ENCODE results near the gene ACSS1.

DNA sequence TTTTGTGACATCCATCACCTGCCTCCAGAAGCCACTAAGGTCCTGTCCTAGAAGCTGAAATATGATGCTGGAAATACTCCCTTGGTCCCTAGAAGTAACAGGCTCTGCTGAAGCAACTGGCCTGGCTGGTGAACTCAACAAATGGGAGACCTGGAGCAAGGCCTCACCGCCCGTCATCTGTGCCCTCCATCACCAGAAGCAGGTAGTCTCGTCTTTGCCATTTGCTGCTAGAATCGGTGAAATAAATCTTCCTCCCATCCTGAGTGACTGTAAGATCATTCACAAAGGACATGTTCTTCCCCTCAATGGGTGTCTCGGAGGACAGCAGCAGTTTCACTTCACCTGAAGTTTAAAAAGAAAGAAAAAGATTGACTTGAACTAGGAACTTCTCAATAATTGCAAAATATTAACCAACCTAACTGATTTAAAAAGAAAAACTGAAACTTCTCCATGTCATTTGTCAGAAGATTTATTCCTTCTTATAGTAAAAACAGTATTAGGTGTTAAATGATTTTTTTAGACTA lies 87.8 kb downstream of the ACSS1 start:
- TF ChIP-seq, protein P1, sequence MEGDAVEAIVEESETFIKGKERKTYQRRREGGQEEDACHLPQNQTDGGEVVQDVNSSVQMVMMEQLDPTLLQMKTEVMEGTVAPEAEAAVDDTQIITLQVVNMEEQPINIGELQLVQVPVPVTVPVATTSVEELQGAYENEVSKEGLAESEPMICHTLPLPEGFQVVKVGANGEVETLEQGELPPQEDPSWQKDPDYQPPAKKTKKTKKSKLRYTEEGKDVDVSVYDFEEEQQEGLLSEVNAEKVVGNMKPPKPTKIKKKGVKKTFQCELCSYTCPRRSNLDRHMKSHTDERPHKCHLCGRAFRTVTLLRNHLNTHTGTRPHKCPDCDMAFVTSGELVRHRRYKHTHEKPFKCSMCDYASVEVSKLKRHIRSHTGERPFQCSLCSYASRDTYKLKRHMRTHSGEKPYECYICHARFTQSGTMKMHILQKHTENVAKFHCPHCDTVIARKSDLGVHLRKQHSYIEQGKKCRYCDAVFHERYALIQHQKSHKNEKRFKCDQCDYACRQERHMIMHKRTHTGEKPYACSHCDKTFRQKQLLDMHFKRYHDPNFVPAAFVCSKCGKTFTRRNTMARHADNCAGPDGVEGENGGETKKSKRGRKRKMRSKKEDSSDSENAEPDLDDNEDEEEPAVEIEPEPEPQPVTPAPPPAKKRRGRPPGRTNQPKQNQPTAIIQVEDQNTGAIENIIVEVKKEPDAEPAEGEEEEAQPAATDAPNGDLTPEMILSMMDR (IDR thresholded peaks at IDR 0.05; ENCODE audit: low read depth, low read length), result no peak
- no peak for TF ChIP-seq POLR2A (IDR thresholded peaks at IDR 0.05; ENCODE audit: extremely low read depth, insufficient read length)
